PFSK-1 (cell line): ENCODE measurements around the gene KCNMA1.

Experiments used
- FOXP2 ChIP-seq: optimal IDR thresholded peaks from 2 replicates; pipeline ENCODE3; 2011; ENCODE audit warnings: borderline replicate concordance, control low read depth, inconsistent platforms; ENCODE audit not compliant: insufficient read depth; ENCODE audit errors: extremely low read length, extremely low read depth
- POLR2AphosphoS5 ChIP-seq: IDR thresholded peaks from 2 replicates; pipeline ENCODE4 v1.6.1; 2012; ENCODE audit warnings: low read depth, mild to moderate bottlenecking, control low read depth, low read length, moderate library complexity
- REST ChIP-seq, 2 experiments: IDR thresholded peaks; 2 replicates each; pipeline versions ENCODE4 v1.6.1 to v1.8.0; 2011 to 2012; ENCODE audit warnings: low read depth in 2 of 2, low read length in 2 of 2, control low read depth in 1 of 2, inconsistent platforms in 1 of 2, mild to moderate bottlenecking in 1 of 2, moderate library complexity in 1 of 2; ENCODE audit not compliant: insufficient read depth in 1 of 2
- SIN3A ChIP-seq: IDR thresholded peaks from 2 replicates; pipeline ENCODE4 v1.6.1; 2012; ENCODE audit warnings: mild to moderate bottlenecking, low read length, moderate library complexity, borderline replicate concordance; ENCODE audit not compliant: insufficient read depth
- TAF1 ChIP-seq: IDR thresholded peaks from 2 replicates; pipeline ENCODE4 v1.6.1; 2012; ENCODE audit warnings: low read length, control low read depth, borderline replicate concordance; ENCODE audit not compliant: insufficient read depth

KCNMA1 gene

GRCh38 chr10:76905251-76905650 lies 732.4 kb downstream of the KCNMA1 start:
- no peak for TF ChIP-seq REST (IDR thresholded peaks at IDR 0.05; ENCODE audit: insufficient read depth in 1 of 2, low read depth in 2 of 2, low read length in 2 of 2)
- TF ChIP-seq TAF1: no peak
- no peak for TF ChIP-seq SIN3A

GRCh38 chr10:76903387-76903945 lies 734.1 kb downstream of the KCNMA1 start:
- TF ChIP-seq TAF1: no peak
- TF ChIP-seq POLR2AphosphoS5: no peak
- TF ChIP-seq REST (IDR thresholded peaks at IDR 0.05; ENCODE audit: insufficient read depth in 1 of 2, low read depth in 2 of 2, low read length in 2 of 2): no peak
- TF ChIP-seq FOXP2: no peak
- TF ChIP-seq SIN3A: no peak

GRCh38 chr10:76902949-76903348 lies 734.7 kb downstream of the KCNMA1 start:
- TF ChIP-seq REST (IDR thresholded peaks at IDR 0.05; ENCODE audit: insufficient read depth in 1 of 2, low read depth in 2 of 2, low read length in 2 of 2): no peak

- TF ChIP-seq FOXP2: no peak
- TF ChIP-seq POLR2AphosphoS5: no peak
- TF ChIP-seq TAF1: no peak
- no peak for TF ChIP-seq SIN3A
- TF ChIP-seq REST (IDR thresholded peaks at IDR 0.05; ENCODE audit: insufficient read depth in 1 of 2, low read depth in 2 of 2, low read length in 2 of 2): no peak
These were observed 735.9 kb downstream of the KCNMA1 start for GRCh38 chr10:76901701-76902100.

GRCh38 chr10:76899490-76899889 lies 738.1 kb downstream of the KCNMA1 start:
- no peak for TF ChIP-seq SIN3A
- no peak for TF ChIP-seq POLR2AphosphoS5
- no peak for TF ChIP-seq REST (IDR thresholded peaks at IDR 0.05; ENCODE audit: insufficient read depth in 1 of 2, low read depth in 2 of 2, low read length in 2 of 2)
- no peak for TF ChIP-seq TAF1
- TF ChIP-seq FOXP2: no peak
